Measurements from ENCODE around the gene LRMDA. TPM values are rescaled to one million over a fixed set of nuclear protein-coding genes. Genes with fewer than 3 reads are reported as not detected.

Gene LRMDA
- total RNA-seq, 1 experiment from 2014 or later = 4.8 TPM

DNA sequence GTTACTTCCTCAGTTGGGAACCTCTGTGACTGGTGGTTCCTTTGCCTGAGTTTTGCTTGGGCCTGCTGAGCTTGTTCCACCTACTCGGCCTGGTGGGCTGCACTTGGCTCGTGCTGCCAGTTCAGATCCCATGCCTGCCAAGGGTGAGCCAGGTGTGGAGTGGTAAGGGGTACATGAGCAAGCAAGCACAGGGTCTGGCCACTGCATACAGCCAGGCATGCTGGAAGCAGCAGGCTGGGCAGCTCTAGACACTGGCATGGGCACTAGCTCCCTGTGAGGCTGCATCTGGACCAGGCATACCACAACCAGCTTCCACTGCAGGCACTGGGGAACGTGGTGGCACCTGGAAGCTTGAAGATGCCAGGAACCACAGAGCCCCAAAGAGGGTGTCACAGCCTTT, 624.0 kb downstream of the LRMDA start (continued):
- TF ChIP-seq, protein P1, sequence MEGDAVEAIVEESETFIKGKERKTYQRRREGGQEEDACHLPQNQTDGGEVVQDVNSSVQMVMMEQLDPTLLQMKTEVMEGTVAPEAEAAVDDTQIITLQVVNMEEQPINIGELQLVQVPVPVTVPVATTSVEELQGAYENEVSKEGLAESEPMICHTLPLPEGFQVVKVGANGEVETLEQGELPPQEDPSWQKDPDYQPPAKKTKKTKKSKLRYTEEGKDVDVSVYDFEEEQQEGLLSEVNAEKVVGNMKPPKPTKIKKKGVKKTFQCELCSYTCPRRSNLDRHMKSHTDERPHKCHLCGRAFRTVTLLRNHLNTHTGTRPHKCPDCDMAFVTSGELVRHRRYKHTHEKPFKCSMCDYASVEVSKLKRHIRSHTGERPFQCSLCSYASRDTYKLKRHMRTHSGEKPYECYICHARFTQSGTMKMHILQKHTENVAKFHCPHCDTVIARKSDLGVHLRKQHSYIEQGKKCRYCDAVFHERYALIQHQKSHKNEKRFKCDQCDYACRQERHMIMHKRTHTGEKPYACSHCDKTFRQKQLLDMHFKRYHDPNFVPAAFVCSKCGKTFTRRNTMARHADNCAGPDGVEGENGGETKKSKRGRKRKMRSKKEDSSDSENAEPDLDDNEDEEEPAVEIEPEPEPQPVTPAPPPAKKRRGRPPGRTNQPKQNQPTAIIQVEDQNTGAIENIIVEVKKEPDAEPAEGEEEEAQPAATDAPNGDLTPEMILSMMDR (IDR thresholded peaks at IDR 0.05 in 2 of 3, conservative IDR thresholded peaks at IDR 0.05 in 1 of 3; ENCODE audit: borderline replicate concordance in 1 of 3, insufficient read depth in 1 of 3, low read depth in 2 of 3, low read length in 2 of 3) = no peak

DNA sequence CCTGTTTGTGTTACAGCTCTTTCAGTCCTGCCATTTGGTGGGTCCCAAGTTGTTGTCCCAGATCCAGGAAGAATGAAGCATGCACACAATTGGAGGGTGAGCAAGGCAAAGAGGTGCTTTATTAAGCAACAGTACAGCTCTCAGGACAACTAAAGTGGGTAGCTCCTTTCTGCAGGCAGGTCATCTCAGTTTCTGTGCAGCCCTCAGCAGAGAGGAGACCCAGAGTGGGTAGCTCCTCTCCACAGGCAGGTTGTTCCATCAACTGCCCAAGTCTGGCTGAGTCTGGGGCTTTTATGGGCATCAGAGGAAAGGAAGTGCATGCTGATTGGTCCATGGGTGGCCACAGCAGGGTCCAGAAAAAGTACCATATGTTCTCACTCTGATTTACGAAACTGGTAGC, 624.5 kb downstream of the LRMDA start:
- POLR2A ChIA-PET = no interaction called here

More for the DNA sequence above, 624.5 kb downstream of the LRMDA start:
- ChIA-PET RAD21 (ENCODE audit: low non-redundant PET in 1 of 2, low total read pairs in 2 of 2, uncharacterized antibody in 2 of 2, unreplicated experiment in 2 of 2) (no interaction called here), CTCF (no interaction called here)
- no peak overlapping the region for H3K27ac ChIP-seq (ENCODE audit: low read depth, low read length)
- no peaks in the 10 kb centered on the region for H3K79me2 ChIP-seq (ENCODE audit: insufficient read depth, low read length)
- H3K4me3 ChIP-seq (replicated peaks in 1 of 2; ENCODE audit: low read depth in 1 of 2, low read length in 2 of 2) = no peak overlapping the region
- peaks cover 2 to 5% of the 10 kb centered on the region in 2 experiments; a peak in 3 of 4 replicates for H3K4me1 ChIP-seq (ENCODE audit: control insufficient read depth in 1 of 2, insufficient read depth in 2 of 2, low read length in 2 of 2)
- TF ChIP-seq ELF1 (IDR thresholded peaks at IDR 0.05; ENCODE audit: borderline replicate concordance, low read depth) (no peak), JUND (IDR thresholded peaks at IDR 0.05) (no peak), EZH2 (IDR thresholded peaks at IDR 0.05) (no peak), POLR2A (IDR thresholded peaks at IDR 0.05; ENCODE audit: borderline replicate concordance, extremely low read depth, insufficient read depth, insufficient read length) (no peak), EZH2phosphoT487 (IDR thresholded peaks at IDR 0.05; ENCODE audit: borderline replicate concordance) (no peak)
- TF ChIP-seq, protein P2, sequence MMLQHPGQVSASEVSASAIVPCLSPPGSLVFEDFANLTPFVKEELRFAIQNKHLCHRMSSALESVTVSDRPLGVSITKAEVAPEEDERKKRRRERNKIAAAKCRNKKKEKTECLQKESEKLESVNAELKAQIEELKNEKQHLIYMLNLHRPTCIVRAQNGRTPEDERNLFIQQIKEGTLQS (IDR thresholded peaks at IDR 0.05) = no peak
- TF ChIP-seq, protein P3, sequence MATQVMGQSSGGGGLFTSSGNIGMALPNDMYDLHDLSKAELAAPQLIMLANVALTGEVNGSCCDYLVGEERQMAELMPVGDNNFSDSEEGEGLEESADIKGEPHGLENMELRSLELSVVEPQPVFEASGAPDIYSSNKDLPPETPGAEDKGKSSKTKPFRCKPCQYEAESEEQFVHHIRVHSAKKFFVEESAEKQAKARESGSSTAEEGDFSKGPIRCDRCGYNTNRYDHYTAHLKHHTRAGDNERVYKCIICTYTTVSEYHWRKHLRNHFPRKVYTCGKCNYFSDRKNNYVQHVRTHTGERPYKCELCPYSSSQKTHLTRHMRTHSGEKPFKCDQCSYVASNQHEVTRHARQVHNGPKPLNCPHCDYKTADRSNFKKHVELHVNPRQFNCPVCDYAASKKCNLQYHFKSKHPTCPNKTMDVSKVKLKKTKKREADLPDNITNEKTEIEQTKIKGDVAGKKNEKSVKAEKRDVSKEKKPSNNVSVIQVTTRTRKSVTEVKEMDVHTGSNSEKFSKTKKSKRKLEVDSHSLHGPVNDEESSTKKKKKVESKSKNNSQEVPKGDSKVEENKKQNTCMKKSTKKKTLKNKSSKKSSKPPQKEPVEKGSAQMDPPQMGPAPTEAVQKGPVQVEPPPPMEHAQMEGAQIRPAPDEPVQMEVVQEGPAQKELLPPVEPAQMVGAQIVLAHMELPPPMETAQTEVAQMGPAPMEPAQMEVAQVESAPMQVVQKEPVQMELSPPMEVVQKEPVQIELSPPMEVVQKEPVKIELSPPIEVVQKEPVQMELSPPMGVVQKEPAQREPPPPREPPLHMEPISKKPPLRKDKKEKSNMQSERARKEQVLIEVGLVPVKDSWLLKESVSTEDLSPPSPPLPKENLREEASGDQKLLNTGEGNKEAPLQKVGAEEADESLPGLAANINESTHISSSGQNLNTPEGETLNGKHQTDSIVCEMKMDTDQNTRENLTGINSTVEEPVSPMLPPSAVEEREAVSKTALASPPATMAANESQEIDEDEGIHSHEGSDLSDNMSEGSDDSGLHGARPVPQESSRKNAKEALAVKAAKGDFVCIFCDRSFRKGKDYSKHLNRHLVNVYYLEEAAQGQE (IDR thresholded peaks at IDR 0.05; ENCODE audit: low read depth) = no peak
- TF ChIP-seq, protein P1 (IDR thresholded peaks at IDR 0.05 in 2 of 3, conservative IDR thresholded peaks at IDR 0.05 in 1 of 3; ENCODE audit: borderline replicate concordance in 1 of 3, insufficient read depth in 1 of 3, low read depth in 2 of 3, low read length in 2 of 3) = no peak
- H3K36me3 ChIP-seq (ENCODE audit: control insufficient read depth in 1 of 2, insufficient read depth in 2 of 2, low read length in 2 of 2) = no peaks in the 10 kb centered on the region
- intact Hi-C loops (cut with micrococcal nuclease) = no loop called here
- DNase-seq (ENCODE audit: low read depth, low spot score) (no peak), ATAC-seq (no peak)
- H4K20me1 ChIP-seq (ENCODE audit: insufficient read depth) = no peaks in the 10 kb centered on the region
- BruUV-seq (replicated peaks) = no TSS peak
- H3K9me2 ChIP-seq (ENCODE audit: insufficient read depth) = no peaks in the 10 kb centered on the region
- H2AFZ ChIP-seq (ENCODE audit: low read depth, low read length, poor library complexity, severe bottlenecking) = no peak overlapping the region
- H3K27me3 ChIP-seq (ENCODE audit: insufficient read depth, low read length) = peaks cover 39% of the 10 kb centered on the region
- no peak overlapping the region for H3K9ac ChIP-seq (ENCODE audit: low read length)
- no peaks in the 10 kb centered on the region for H3K9me3 ChIP-seq (ENCODE audit: control insufficient read depth in 1 of 2, insufficient read depth in 1 of 2, low read depth in 1 of 2, low read length in 2 of 2)
- H3K4me2 ChIP-seq (ENCODE audit: low read length) = no peak overlapping the region

Measured in HCT116 (cell line).